Measurements from ENCODE around the gene PTGER1. TPM values are rescaled to one million over a fixed set of nuclear protein-coding genes. Genes with fewer than 3 reads are reported as not detected.

Gene PTGER1
- total and polyA plus RNA-seq, 2 of the 13 experiments (the other 11 are each of a cell fraction or from before 2014, with no cell fraction given) = 0.13 TPM; not detected in 1

DNA sequence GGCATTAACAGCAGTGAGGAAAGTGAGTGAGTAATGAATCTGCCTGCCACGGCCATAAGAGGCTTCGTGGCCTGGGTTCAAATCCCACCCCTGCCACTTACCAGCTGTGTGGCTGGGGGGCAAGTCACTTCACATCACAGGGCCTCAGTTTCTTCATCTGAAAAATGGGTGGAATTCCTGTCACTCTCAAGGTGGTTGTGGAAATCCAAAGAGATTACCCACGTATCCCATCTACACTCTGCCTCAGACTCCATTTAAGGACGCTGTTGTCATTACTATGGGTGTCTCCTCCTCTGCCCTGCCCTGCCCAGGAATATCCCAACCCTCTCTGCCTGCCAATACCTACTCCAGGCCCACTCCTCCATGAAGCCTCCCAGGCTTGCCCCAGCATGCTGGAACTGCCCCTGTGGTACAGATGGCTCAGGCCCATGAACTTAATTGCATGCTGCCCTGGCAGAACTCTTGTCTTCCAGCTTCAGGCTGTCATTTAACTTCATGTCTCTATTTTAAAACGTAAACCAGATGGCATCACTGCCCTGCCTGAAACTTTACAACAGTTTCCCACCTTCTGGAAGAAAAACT lies 17.7 kb upstream of the PTGER1 start:
- no peak for DNase-seq (ENCODE audit: low spot score)
- H3K36me3 ChIP-seq (replicated peaks in 1 of 2; ENCODE audit: control insufficient read depth in 1 of 2, insufficient read depth in 2 of 2, low read length in 2 of 2) = peaks cover 0 to 3% of the 10 kb centered on the region in 2 experiments; a peak in 1 of 5 replicates
- in situ Hi-C loops (cut with HindIII; ENCODE audit: extremely low pct_ligation_motif_present, low pct_unique_long_range_greater_than_20kb) = no loop called here
- ChIA-PET POLR2A (interaction anchor here (1.2 to 8.5 kb wide), 2 partner anchors 25 to 26 kb away, joined by 3 to 123 read pairs; partner anchors contain the start of gene DNAJB1), CTCF (ENCODE audit: low intra/inter-chr PET ratio, low total read pairs) (no interaction called here)
- no peak for ATAC-seq
- no peak for FAIRE-seq
- no peaks in the 10 kb centered on the region for H3K27me3 ChIP-seq (ENCODE audit: control insufficient read depth in 1 of 2, insufficient read depth in 2 of 2, low read length in 2 of 2)
- no TSS peak for BruUV-seq (replicated peaks)
- H3K4me3 ChIP-seq (replicated peaks in 1 of 3; ENCODE audit: insufficient read depth in 1 of 3, low read depth in 2 of 3, low read length in 3 of 3) = no peak overlapping the region
- intact Hi-C loops (cut with micrococcal nuclease; ENCODE audit: unreplicated experiment) = no loop called here
- H2AFZ ChIP-seq (ENCODE audit: low read length) = no peak overlapping the region
- H3K9ac ChIP-seq (ENCODE audit: insufficient read depth, low read depth, low read length) = no peak overlapping the region
- no peak overlapping the region for H3K27ac ChIP-seq (ENCODE audit: extremely low read length, insufficient read depth, low read length)
- H3K9me3 ChIP-seq (ENCODE audit: low read length) = no peaks in the 10 kb centered on the region
- H3K4me1 ChIP-seq (ENCODE audit: insufficient read depth, low read length) = peaks cover 30% of the 10 kb centered on the region
- peaks cover 13% of the 10 kb centered on the region for H3K79me2 ChIP-seq (ENCODE audit: insufficient read depth, low read length)
- H3K4me2 ChIP-seq (ENCODE audit: low read depth, low read length) = no peak overlapping the region
- H4K20me1 ChIP-seq (ENCODE audit: insufficient read depth, low read length) = no peaks in the 10 kb centered on the region
- 87% methylated on average over 5 of the region's 5 CpGs for WGBS (ENCODE audit: low lambda C conversion rate)
- TF ChIP-seq, protein P1, sequence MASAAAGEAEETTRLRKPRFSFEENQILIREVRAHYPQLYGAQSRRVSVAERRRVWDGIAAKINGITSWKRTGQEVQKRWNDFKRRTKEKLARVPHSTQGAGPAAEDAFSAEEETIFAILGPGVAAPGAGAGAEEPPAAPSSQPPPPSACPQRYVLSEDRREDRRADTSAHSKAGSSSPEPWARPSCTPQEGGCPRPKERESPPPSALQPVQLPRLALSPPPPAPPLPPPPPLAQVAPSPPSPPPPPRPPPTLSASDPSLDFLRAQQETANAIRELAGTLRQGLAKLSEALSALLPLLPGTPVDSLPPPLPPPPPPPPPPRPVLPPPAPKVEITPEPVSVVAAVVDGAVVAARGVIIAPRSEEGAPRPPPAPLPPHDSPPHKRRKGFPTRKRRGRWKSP (CRISPR knock-in tag; IDR thresholded peaks at IDR 0.05) = no peak
- TF ChIP-seq ZNF629 (CRISPR knock-in tag; conservative IDR thresholded peaks at IDR 0.05) = peak; percentile 84

DNA sequence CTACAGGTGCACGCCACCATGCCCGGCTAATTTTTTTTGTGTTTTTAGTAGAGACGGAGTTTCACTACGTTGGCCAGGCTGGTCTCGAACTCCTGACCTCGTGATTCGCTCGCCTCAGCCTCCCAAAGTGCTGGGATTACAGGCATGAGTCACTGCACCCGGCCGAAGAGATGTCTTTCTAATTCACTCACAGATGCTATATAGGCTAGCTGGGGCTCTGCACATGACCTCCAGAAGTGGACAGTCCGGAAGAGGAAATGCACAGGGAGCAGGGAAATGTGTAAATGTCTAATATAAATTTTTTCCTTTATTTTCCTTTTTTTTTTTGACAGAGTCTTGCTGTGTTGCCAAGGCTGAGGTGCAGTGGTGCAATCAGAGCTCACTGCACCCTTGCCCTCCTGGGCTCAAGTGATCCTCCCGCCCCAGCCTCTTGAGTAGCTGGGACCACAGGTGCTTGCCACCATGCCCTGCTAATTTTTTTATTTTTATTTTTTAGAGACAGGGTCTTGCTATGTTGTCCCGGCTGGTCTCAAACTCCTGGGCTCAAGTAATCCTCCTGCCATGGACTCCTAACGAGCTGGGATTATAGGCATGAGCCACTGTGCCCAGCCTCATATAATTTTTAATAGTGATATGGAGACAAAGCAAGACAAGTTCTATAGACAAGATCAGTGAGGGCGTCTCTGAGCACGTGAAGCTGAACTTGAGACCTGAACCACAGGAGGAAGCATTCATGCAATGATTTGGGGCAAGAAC lies 12.4 kb upstream of the PTGER1 start:
- Histone ChIP-seq H3K27me3 (ENCODE audit: control insufficient read depth in 1 of 2, insufficient read depth in 2 of 2, low read length in 2 of 2) (no peaks in the 10 kb centered on the region), H3K4me3 (replicated peaks in 1 of 3; ENCODE audit: insufficient read depth in 1 of 3, low read depth in 2 of 3, low read length in 3 of 3) (no peak overlapping the region), H4K20me1 (ENCODE audit: insufficient read depth, low read length) (no peaks in the 10 kb centered on the region), H2AFZ (ENCODE audit: low read length) (no peak overlapping the region), H3K4me2 (ENCODE audit: low read depth, low read length) (no peak overlapping the region), H3K9me3 (ENCODE audit: low read length) (no peaks in the 10 kb centered on the region), H3K36me3 (replicated peaks in 1 of 2; ENCODE audit: control insufficient read depth in 1 of 2, insufficient read depth in 2 of 2, low read length in 2 of 2) (peaks cover 0 to 4% of the 10 kb centered on the region in 2 experiments; a peak in 2 of 5 replicates), H3K9ac (ENCODE audit: insufficient read depth, low read depth, low read length) (no peak overlapping the region), H3K79me2 (ENCODE audit: insufficient read depth, low read length) (no peaks in the 10 kb centered on the region), H3K27ac (ENCODE audit: extremely low read length, insufficient read depth, low read length) (no peak overlapping the region), H3K4me1 (ENCODE audit: insufficient read depth, low read length) (no peaks in the 10 kb centered on the region)
- DNase-seq (ENCODE audit: low spot score) (no peak), ATAC-seq (no peak), FAIRE-seq (no peak)
- ChIA-PET POLR2A (no interaction called here), CTCF (ENCODE audit: low intra/inter-chr PET ratio, low total read pairs) (no interaction called here)
- in situ Hi-C loops (cut with HindIII; ENCODE audit: extremely low pct_ligation_motif_present, low pct_unique_long_range_greater_than_20kb) (no loop called here), intact Hi-C loops (cut with micrococcal nuclease; ENCODE audit: unreplicated experiment) (no loop called here)
- 97% methylated on average over 16 of the region's 16 CpGs for WGBS (ENCODE audit: low lambda C conversion rate)
- TF ChIP-seq ZNF121 (CRISPR knock-in tag; IDR thresholded peaks at IDR 0.05) (0 out of 2 replicates have a peak, but pooled peaks have one; percentile 18), POLR2G (IDR thresholded peaks at IDR 0.05; ENCODE audit: low read depth, low read length) (no peak)
- no TSS peak for BruUV-seq (replicated peaks)
